HEK293 (cell line): ENCODE measurements around the gene INTS15.

Experiments
- OSR2 ChIP-seq: fragments of 450-650 bp; formaldehyde crosslinking; IDR thresholded peaks from 2 replicates; pipeline ENCODE4 v1.5.1; 2016; ENCODE audit warnings: missing biosample characterization, missing genetic modification characterization
- OVOL3 ChIP-seq: fragments of 450-650 bp; formaldehyde crosslinking; IDR thresholded peaks from 2 replicates; pipeline ENCODE4 v1.5.1; 2016; ENCODE audit warnings: missing biosample characterization, missing genetic modification characterization
- RBAK ChIP-seq: fragments of 450-650 bp; formaldehyde crosslinking; IDR thresholded peaks from 2 replicates; pipeline ENCODE4 v1.5.1; 2016; ENCODE audit warnings: missing biosample characterization, missing genetic modification characterization
- SP2 ChIP-seq: fragments of 450-650 bp; formaldehyde crosslinking; IDR thresholded peaks from 2 replicates; pipeline ENCODE4 v1.5.1; 2016; ENCODE audit warnings: missing biosample characterization, missing genetic modification characterization
- SP3 ChIP-seq: fragments of 450-650 bp; formaldehyde crosslinking; IDR thresholded peaks from 2 replicates; pipeline ENCODE4 v1.5.1; 2016; ENCODE audit warnings: missing biosample characterization, missing genetic modification characterization
- YY2 ChIP-seq: fragments of 450-650 bp; formaldehyde crosslinking; IDR thresholded peaks from 2 replicates; pipeline ENCODE4 v1.5.1; 2016; ENCODE audit warnings: missing biosample characterization, missing genetic modification characterization
- ZBTB17 ChIP-seq: fragments of 450-650 bp; formaldehyde crosslinking; IDR thresholded peaks from 2 replicates; pipeline ENCODE4 v1.5.1; 2016; ENCODE audit warnings: missing biosample characterization, missing genetic modification characterization
- ZBTB21 ChIP-seq: fragments of 450-650 bp; formaldehyde crosslinking; IDR thresholded peaks from 2 replicates; pipeline ENCODE4 v1.5.1; 2017; ENCODE audit warnings: missing biosample characterization, missing genetic modification characterization
- ZFP3 ChIP-seq: fragments of 450-650 bp; formaldehyde crosslinking; IDR thresholded peaks from 2 replicates; pipeline ENCODE4 v1.5.1; 2016; ENCODE audit warnings: low read depth, missing biosample characterization, missing genetic modification characterization
- ZNF112 ChIP-seq: fragments of 450-650 bp; formaldehyde crosslinking; IDR thresholded peaks from 2 replicates; pipeline ENCODE4 v1.5.0; 2017; ENCODE audit warnings: missing biosample characterization, missing genetic modification characterization
- ZNF138 ChIP-seq: fragments of 450-650 bp; formaldehyde crosslinking; IDR thresholded peaks from 2 replicates; pipeline ENCODE4 v1.5.1; 2016; ENCODE audit warnings: missing biosample characterization, missing genetic modification characterization, borderline replicate concordance
- ZNF174 ChIP-seq: fragments of 450-650 bp; formaldehyde crosslinking; IDR thresholded peaks from 2 replicates; pipeline ENCODE4 v1.5.0; 2017; ENCODE audit warnings: missing biosample characterization, mild to moderate bottlenecking, missing genetic modification characterization
- ZNF311 ChIP-seq: fragments of 450-650 bp; formaldehyde crosslinking; IDR thresholded peaks from 2 replicates; pipeline ENCODE4 v1.5.1; 2017; ENCODE audit warnings: missing biosample characterization, missing genetic modification characterization, borderline replicate concordance
- ZNF354C ChIP-seq: fragments of 450-650 bp; formaldehyde crosslinking; IDR thresholded peaks from 2 replicates; pipeline ENCODE4 v1.5.1; 2016; ENCODE audit warnings: missing biosample characterization, missing genetic modification characterization, low read depth, borderline replicate concordance
- ZNF416 ChIP-seq: fragments of 450-650 bp; formaldehyde crosslinking; IDR thresholded peaks from 2 replicates; pipeline ENCODE4 v1.5.1; 2016; ENCODE audit warnings: missing biosample characterization, missing genetic modification characterization
- ZNF433 ChIP-seq: fragments of 450-650 bp; formaldehyde crosslinking; IDR thresholded peaks from 2 replicates; pipeline ENCODE4 v1.5.1; 2016; ENCODE audit warnings: missing biosample characterization, missing genetic modification characterization, low read depth
- ZNF501 ChIP-seq: fragments of 450-650 bp; formaldehyde crosslinking; IDR thresholded peaks from 2 replicates; pipeline ENCODE4 v1.5.1; 2016; ENCODE audit warnings: missing biosample characterization, missing genetic modification characterization
- ZNF529 ChIP-seq: fragments of 450-650 bp; formaldehyde crosslinking; IDR thresholded peaks from 2 replicates; pipeline ENCODE4 v1.5.1; 2017; ENCODE audit warnings: missing genetic modification characterization, missing biosample characterization; ENCODE audit not compliant: insufficient replicate concordance
- ZNF585B ChIP-seq: fragments of 450-650 bp; formaldehyde crosslinking; IDR thresholded peaks from 2 replicates; pipeline ENCODE4 v1.5.1; 2016; ENCODE audit warnings: missing biosample characterization, missing genetic modification characterization
- ZNF660 ChIP-seq: fragments of 450-650 bp; IDR thresholded peaks from 2 replicates; pipeline ENCODE4 v1.5.1; 2018; ENCODE audit warnings: missing biosample characterization, mild to moderate bottlenecking, missing genetic modification characterization
- ZSCAN16 ChIP-seq: fragments of 450-650 bp; formaldehyde crosslinking; IDR thresholded peaks from 2 replicates; pipeline ENCODE4 v1.5.1; 2016; ENCODE audit warnings: missing biosample characterization, missing genetic modification characterization
- TF ChIP-seq, protein P1 (sequence below): fragments of 450-650 bp; formaldehyde crosslinking; conservative IDR thresholded peaks from 2 replicates; pipeline ENCODE4 v1.5.1; 2016; ENCODE audit warnings: low read depth, missing biosample characterization, missing genetic modification characterization
- TF ChIP-seq, protein P2 (sequence below): fragments of 450-650 bp; formaldehyde crosslinking; IDR thresholded peaks from 2 replicates; pipeline ENCODE4 v1.5.1; 2016; ENCODE audit warnings: missing biosample characterization, missing genetic modification characterization
- TF ChIP-seq, protein P3 (sequence below): fragments of 450-650 bp; formaldehyde crosslinking; IDR thresholded peaks from 2 replicates; pipeline ENCODE4 v1.5.0; 2017; ENCODE audit warnings: missing biosample characterization, missing genetic modification characterization, borderline replicate concordance
- TF ChIP-seq, protein P4 (sequence below): fragments of 450-650 bp; formaldehyde crosslinking; IDR thresholded peaks from 2 replicates; pipeline ENCODE4 v1.5.1; 2017; ENCODE audit warnings: missing biosample characterization, missing genetic modification characterization
- TF ChIP-seq, protein P5 (sequence below): fragments of 450-650 bp; formaldehyde crosslinking; IDR thresholded peaks from 2 replicates; pipeline ENCODE4 v1.5.1; 2016; ENCODE audit warnings: missing biosample characterization, missing genetic modification characterization

INTS15 gene

DNA sequence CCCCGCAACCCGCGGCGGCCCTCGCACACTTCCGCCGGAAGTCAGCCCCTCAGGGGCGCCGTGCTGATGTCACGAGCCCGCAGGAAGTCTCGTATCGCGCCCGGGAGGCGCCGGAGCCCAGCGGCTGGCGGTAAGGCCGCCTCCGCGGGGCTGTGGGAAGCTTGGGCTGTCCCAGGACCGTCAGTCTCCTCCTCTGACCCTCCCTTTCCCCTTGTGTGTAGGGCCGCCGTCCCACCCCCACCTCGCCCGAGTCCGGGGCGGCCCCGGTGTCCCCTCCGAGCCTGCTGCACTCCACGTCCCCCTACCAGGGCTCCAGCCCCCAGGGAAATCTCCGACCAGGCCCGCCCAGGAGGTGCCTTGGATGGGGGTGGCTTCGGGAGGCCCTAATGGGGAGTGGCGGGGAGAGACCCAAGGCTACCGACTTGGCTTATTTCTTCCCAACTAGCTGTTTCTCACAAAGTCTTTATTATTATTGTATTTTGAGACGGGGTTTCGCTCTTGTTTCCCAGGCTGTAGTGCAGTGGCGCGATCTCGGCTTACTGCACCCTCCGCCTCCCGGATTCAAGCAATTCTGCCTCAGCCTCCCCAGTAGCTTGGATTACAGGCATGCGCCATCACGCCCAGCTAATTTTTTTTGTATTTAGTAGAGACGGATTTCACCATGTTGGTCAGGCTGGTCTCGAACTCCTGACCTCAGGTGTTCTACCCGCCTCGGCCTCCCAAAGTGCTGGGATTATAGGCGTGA lies 12.3 kb upstream of the INTS15 start, which contains the start of gene ZDHHC4 (continued):
- TF ChIP-seq, protein P1, sequence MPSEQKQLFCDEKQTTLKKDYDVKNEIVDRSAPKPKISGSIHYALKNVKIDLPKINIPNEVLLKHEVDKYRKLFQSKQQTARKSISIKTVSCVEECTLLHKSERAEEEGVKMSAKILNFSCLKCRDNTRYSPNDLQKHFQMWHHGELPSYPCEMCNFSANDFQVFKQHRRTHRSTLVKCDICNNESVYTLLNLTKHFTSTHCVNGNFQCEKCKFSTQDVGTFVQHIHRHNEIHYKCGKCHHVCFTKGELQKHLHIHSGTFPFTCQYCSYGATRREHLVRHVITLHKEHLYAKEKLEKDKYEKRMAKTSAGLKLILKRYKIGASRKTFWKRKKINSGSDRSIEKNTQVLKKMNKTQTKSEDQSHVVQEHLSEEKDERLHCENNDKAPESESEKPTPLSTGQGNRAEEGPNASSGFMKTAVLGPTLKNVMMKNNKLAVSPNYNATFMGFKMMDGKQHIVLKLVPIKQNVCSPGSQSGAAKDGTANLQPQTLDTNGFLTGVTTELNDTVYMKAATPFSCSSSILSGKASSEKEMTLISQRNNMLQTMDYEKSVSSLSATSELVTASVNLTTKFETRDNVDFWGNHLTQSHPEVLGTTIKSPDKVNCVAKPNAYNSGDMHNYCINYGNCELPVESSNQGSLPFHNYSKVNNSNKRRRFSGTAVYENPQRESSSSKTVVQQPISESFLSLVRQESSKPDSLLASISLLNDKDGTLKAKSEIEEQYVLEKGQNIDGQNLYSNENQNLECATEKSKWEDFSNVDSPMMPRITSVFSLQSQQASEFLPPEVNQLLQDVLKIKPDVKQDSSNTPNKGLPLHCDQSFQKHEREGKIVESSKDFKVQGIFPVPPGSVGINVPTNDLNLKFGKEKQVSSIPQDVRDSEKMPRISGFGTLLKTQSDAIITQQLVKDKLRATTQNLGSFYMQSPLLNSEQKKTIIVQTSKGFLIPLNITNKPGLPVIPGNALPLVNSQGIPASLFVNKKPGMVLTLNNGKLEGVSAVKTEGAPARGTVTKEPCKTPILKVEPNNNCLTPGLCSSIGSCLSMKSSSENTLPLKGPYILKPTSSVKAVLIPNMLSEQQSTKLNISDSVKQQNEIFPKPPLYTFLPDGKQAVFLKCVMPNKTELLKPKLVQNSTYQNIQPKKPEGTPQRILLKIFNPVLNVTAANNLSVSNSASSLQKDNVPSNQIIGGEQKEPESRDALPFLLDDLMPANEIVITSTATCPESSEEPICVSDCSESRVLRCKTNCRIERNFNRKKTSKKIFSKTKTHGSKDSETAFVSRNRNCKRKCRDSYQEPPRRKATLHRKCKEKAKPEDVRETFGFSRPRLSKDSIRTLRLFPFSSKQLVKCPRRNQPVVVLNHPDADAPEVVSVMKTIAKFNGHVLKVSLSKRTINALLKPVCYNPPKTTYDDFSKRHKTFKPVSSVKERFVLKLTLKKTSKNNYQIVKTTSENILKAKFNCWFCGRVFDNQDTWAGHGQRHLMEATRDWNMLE (tag by site-specific recombination) = peak; percentile 64
- TF ChIP-seq ZNF416 (tag by site-specific recombination) (no peak), ZSCAN16 (tag by site-specific recombination) (no peak), ZNF585B (tag by site-specific recombination) (no peak), ZNF660 (peak; percentile 48; the same call in 1 of the 2 replicates), ZFP3 (tag by site-specific recombination) (no peak), OSR2 (tag by site-specific recombination) (no peak), SP3 (tag by site-specific recombination) (peak; percentile 75), ZBTB21 (tag by site-specific recombination) (peak; percentile 96), ZNF354C (tag by site-specific recombination) (no peak), SP2 (peak; percentile 94), YY2 (no peak), ZNF311 (no peak), ZNF174 (no peak), ZNF529 (no peak), ZBTB17 (tag by site-specific recombination) (no peak), OVOL3 (no peak), ZNF138 (tag by site-specific recombination) (no peak), ZNF501 (tag by site-specific recombination) (peak; percentile 90), ZNF112 (tag by site-specific recombination) (no peak), ZNF433 (tag by site-specific recombination) (no peak), RBAK (no peak)
- TF ChIP-seq, protein P2, sequence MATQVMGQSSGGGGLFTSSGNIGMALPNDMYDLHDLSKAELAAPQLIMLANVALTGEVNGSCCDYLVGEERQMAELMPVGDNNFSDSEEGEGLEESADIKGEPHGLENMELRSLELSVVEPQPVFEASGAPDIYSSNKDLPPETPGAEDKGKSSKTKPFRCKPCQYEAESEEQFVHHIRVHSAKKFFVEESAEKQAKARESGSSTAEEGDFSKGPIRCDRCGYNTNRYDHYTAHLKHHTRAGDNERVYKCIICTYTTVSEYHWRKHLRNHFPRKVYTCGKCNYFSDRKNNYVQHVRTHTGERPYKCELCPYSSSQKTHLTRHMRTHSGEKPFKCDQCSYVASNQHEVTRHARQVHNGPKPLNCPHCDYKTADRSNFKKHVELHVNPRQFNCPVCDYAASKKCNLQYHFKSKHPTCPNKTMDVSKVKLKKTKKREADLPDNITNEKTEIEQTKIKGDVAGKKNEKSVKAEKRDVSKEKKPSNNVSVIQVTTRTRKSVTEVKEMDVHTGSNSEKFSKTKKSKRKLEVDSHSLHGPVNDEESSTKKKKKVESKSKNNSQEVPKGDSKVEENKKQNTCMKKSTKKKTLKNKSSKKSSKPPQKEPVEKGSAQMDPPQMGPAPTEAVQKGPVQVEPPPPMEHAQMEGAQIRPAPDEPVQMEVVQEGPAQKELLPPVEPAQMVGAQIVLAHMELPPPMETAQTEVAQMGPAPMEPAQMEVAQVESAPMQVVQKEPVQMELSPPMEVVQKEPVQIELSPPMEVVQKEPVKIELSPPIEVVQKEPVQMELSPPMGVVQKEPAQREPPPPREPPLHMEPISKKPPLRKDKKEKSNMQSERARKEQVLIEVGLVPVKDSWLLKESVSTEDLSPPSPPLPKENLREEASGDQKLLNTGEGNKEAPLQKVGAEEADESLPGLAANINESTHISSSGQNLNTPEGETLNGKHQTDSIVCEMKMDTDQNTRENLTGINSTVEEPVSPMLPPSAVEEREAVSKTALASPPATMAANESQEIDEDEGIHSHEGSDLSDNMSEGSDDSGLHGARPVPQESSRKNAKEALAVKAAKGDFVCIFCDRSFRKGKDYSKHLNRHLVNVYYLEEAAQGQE = no peak
- TF ChIP-seq, protein P3, sequence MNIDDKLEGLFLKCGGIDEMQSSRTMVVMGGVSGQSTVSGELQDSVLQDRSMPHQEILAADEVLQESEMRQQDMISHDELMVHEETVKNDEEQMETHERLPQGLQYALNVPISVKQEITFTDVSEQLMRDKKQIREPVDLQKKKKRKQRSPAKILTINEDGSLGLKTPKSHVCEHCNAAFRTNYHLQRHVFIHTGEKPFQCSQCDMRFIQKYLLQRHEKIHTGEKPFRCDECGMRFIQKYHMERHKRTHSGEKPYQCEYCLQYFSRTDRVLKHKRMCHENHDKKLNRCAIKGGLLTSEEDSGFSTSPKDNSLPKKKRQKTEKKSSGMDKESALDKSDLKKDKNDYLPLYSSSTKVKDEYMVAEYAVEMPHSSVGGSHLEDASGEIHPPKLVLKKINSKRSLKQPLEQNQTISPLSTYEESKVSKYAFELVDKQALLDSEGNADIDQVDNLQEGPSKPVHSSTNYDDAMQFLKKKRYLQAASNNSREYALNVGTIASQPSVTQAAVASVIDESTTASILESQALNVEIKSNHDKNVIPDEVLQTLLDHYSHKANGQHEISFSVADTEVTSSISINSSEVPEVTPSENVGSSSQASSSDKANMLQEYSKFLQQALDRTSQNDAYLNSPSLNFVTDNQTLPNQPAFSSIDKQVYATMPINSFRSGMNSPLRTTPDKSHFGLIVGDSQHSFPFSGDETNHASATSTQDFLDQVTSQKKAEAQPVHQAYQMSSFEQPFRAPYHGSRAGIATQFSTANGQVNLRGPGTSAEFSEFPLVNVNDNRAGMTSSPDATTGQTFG (tag by site-specific recombination) = no peak
- TF ChIP-seq, protein P4, sequence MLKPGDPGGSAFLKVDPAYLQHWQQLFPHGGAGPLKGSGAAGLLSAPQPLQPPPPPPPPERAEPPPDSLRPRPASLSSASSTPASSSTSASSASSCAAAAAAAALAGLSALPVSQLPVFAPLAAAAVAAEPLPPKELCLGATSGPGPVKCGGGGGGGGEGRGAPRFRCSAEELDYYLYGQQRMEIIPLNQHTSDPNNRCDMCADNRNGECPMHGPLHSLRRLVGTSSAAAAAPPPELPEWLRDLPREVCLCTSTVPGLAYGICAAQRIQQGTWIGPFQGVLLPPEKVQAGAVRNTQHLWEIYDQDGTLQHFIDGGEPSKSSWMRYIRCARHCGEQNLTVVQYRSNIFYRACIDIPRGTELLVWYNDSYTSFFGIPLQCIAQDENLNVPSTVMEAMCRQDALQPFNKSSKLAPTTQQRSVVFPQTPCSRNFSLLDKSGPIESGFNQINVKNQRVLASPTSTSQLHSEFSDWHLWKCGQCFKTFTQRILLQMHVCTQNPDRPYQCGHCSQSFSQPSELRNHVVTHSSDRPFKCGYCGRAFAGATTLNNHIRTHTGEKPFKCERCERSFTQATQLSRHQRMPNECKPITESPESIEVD (tag by site-specific recombination) = no peak
- TF ChIP-seq, protein P5, sequence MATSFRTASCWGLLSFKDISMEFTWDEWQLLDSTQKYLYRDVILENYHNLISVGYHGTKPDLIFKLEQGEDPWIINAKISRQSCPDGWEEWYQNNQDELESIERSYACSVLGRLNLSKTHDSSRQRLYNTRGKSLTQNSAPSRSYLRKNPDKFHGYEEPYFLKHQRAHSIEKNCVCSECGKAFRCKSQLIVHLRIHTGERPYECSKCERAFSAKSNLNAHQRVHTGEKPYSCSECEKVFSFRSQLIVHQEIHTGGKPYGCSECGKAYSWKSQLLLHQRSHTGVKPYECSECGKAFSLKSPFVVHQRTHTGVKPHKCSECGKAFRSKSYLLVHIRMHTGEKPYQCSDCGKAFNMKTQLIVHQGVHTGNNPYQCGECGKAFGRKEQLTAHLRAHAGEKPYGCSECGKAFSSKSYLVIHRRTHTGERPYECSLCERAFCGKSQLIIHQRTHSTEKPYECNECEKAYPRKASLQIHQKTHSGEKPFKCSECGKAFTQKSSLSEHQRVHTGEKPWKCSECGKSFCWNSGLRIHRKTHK (tag by site-specific recombination) = no peak
